T47D (cell line): ENCODE results near the gene LRRC7.

Source experiments
- DNase-seq, 2 experiments: peaks; one replicate each; pipeline versions ENCODE4 v3.0.0 to v3.0.0-alpha.2; 2011 to 2012; ENCODE audit warnings: low read depth in 1 of 2, low spot score in 1 of 2
- JUND ChIP-seq: IDR thresholded peaks from 2 replicates; pipeline ENCODE4 v1.6.1; 2012; ENCODE audit warnings: low read depth
- in situ Hi-C: cut with HindIII; loops from 2 replicates; pipeline ENCODE4 v1.10.0; 2016; ENCODE audit warnings: low sequenced_read_pairs, low pct_unique_long_range_greater_than_20kb

Gene LRRC7

GRCh38 chr1:69776555-69776954 is 208.8 kb downstream of the LRRC7 start:
- TF ChIP-seq JUND: no peak
- DNase-seq: no peak
- in situ Hi-C loops: no loop called here

DNA sequence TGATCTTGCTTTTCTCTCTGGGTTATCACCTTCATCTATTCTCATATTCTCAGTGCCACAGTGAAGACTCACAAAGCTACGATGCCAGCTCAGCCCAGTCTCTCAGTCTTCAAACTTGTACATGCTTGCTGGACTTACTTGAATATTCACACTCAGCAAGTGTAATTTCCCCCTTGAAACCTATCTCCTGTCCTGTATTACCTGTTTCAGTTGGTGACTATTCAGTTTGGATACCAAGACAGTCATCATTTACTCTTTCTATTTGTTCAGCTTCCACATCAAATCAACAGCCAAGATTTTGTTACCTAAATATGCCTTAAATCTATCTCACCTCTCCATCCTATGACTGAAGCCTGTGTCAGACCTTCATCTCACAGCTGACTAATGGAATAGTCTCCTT is 209.7 kb downstream of the LRRC7 start:
- DNase-seq: no peak
- in situ Hi-C loops: no loop called here
- no peak for TF ChIP-seq JUND

- no peak for TF ChIP-seq JUND
- no peak for DNase-seq
- in situ Hi-C loops: no loop called here
These were observed 210.2 kb downstream of the LRRC7 start for GRCh38 chr1:69777971-69778370.

- no peak for TF ChIP-seq JUND
- no peak for DNase-seq
- in situ Hi-C loops: no loop called here
These were observed 219.4 kb downstream of the LRRC7 start for GRCh38 chr1:69787151-69787550.

DNA sequence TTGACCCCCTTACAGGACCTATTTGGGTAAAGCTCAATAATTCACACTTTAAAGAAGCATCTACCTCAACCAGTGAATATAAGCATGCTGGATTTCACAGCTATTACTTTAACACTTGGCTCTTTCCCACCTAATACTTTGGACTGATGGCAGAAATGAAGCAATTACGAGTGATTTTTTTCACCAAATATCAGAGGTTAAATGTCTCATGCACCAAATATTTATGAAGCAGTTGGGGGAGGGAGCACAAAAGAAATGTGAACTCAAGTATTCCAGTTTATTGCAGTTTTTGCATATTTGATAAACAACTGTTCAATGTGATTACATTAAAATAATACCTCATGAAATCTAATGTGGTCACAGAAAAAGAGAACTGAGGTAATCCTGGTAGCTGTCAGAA is 223.6 kb downstream of the LRRC7 start:
- DNase-seq: no peak
- in situ Hi-C loops: no loop called here

GRCh38 chr1:69794831-69795230 is 227.1 kb downstream of the LRRC7 start:
- DNase-seq: no peak
- in situ Hi-C loops: no loop called here
- TF ChIP-seq JUND: no peak

More for the DNA sequence above, 223.6 kb downstream of the LRRC7 start:
- TF ChIP-seq JUND: no peak

- in situ Hi-C loops: no loop called here
- DNase-seq: no peak
- TF ChIP-seq JUND: no peak
These were observed 247.2 kb downstream of the LRRC7 start for GRCh38 chr1:69814926-69815325.

- no peak for DNase-seq
- in situ Hi-C loops: no loop called here
- no peak for TF ChIP-seq JUND
These were observed 257.2 kb downstream of the LRRC7 start for GRCh38 chr1:69824932-69825331.

GRCh38 chr1:69827732-69828131 is 260.0 kb downstream of the LRRC7 start:
- TF ChIP-seq JUND: no peak
- in situ Hi-C loops: no loop called here
- no peak for DNase-seq

GRCh38 chr1:69833536-69833935 is 265.8 kb downstream of the LRRC7 start:
- in situ Hi-C loops: no loop called here
- no peak for TF ChIP-seq JUND
- DNase-seq: no peak

DNA sequence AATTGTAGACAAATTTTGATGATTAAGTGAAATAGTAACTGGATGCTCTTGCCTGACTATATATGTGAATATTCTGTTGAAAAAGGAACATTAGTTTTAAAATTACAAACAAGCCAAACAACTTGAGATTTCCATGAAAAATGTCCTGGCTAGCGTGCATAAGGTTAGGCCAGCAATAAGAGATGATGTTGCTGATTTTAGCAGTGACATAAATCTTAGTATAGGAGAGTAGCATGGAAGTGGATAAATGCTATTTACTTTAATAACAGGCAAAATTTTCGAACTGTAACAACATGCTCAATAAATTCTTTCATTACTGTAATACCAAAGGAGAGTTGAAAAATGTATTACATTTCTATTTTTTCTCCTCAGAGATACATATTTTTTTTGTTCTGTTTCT is 266.6 kb downstream of the LRRC7 start:
- no peak for DNase-seq
- TF ChIP-seq JUND: no peak
- in situ Hi-C loops: no loop called here

DNA sequence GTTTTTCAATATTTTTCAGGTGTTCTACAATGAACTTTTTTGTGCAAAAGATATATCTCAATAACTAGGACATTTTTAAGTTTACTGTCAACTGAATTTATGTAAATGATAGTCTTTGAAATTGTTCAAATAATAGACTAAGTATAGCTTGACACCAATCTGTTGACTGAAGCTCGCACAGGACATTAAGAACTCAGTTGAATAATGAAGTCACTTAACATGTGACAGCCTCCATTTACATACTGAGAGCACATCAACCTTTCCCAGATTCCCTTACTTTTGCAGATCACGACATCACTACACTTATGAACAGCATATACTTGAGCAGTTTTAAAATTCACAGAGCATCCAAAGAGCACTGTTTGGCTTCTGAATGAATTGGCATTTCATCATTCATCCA is 268.2 kb downstream of the LRRC7 start:
- no peak for TF ChIP-seq JUND
- DNase-seq: no peak
- in situ Hi-C loops: no loop called here

GRCh38 chr1:69836971-69837636 is 269.4 kb downstream of the LRRC7 start:
- DNase-seq: no peak
- TF ChIP-seq JUND: no peak
- in situ Hi-C loops: no loop called here

GRCh38 chr1:69842326-69842725 is 274.6 kb downstream of the LRRC7 start:
- in situ Hi-C loops: no loop called here
- no peak for TF ChIP-seq JUND

More at GRCh38 chr1:69842326-69842725, 274.6 kb downstream of the LRRC7 start:
- no peak for DNase-seq
